Stimulated activated CD4-positive, alpha-beta T cell treated with anti-CD3 and anti-CD28 coated beads, Interleukin-1b, Interleukin-23, amount 100 ng/mL, for 24 hours (primary cell): ENCODE results near the gene GALNT7.
"Not testable (repeated sequence)": the region's sequence is repeated elsewhere in the genome, so short reads cannot be mapped to it uniquely, and the experiment has no call there.

Source experiments
- DNase-seq, 4 experiments: peaks; one replicate each; pipeline ENCODE4 v3.0.0-alpha.2; 2020; ENCODE audit warnings: low read depth in 4 of 4, low spot score in 1 of 4

The GALNT7 gene, protein sequence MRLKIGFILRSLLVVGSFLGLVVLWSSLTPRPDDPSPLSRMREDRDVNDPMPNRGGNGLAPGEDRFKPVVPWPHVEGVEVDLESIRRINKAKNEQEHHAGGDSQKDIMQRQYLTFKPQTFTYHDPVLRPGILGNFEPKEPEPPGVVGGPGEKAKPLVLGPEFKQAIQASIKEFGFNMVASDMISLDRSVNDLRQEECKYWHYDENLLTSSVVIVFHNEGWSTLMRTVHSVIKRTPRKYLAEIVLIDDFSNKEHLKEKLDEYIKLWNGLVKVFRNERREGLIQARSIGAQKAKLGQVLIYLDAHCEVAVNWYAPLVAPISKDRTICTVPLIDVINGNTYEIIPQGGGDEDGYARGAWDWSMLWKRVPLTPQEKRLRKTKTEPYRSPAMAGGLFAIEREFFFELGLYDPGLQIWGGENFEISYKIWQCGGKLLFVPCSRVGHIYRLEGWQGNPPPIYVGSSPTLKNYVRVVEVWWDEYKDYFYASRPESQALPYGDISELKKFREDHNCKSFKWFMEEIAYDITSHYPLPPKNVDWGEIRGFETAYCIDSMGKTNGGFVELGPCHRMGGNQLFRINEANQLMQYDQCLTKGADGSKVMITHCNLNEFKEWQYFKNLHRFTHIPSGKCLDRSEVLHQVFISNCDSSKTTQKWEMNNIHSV

GRCh38 chr4:173168396-173169177 is at the start of gene GALNT7:
TSS of gene GALNT7 (plus strand) at chr4:173168811. CDS start at chr4:173168836, 25 bp downstream.
- DNase-seq = peak; percentile 15 to 44 (median 36)

GRCh38 chr4:173118819-173119218 is 49.8 kb upstream of the GALNT7 start:
- DNase-seq = not testable (repeated sequence)

GRCh38 chr4:173119818-173120217 is 48.8 kb upstream of the GALNT7 start:
- no peak for DNase-seq

- no peak for DNase-seq
Observed at GRCh38 chr4:173121076-173121561, 47.5 kb upstream of the GALNT7 start.

- no peak for DNase-seq
Observed at GRCh38 chr4:173124209-173124865, 44.3 kb upstream of the GALNT7 start.

GRCh38 chr4:173125216-173125812 is 43.3 kb upstream of the GALNT7 start:
- DNase-seq = no peak

- no peak for DNase-seq
Observed at GRCh38 chr4:173128199-173128890, 40.3 kb upstream of the GALNT7 start.

- DNase-seq = no peak
Observed at GRCh38 chr4:173130687-173131086, 37.9 kb upstream of the GALNT7 start.

DNA sequence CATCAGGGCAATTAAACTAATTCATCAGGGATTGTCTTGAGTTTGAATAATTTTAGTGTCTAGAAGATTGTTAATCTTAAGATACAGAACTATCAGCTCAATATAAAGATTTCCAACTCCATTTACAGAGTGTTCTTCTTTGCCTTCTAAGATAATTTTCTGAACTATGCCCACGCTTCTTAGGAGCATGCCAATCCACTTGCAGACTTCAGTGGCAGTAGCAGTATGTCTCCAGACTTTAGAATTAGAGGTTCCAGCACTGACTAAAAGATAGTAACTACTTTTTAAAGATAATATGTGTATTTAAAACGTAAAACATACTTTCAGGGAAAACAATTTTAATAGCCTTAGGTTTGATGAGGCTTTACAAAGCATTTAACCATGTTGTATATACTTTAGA is 34.2 kb upstream of the GALNT7 start:
- no peak for DNase-seq

GRCh38 chr4:173135241-173135847 is 33.3 kb upstream of the GALNT7 start:
- no peak for DNase-seq

DNA sequence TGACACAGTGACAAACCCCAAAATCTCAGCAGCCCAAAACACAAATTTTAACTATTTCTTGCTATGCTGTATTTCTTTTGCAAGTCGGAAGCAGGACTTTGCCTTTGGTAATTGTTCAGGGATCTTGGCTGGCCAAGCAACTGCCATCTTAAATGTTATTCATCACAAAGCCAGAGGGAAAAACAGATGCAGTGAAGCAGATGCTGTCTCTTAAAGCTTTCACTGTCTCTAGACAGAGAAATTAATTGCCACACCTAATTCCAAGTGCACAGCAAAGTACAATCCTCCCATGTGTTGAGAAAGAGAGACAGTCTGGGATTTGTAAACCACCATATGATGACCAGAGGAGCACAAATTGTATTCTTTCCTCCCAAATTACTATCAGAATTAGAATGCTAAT is 30.0 kb upstream of the GALNT7 start:
- DNase-seq = no peak

DNA sequence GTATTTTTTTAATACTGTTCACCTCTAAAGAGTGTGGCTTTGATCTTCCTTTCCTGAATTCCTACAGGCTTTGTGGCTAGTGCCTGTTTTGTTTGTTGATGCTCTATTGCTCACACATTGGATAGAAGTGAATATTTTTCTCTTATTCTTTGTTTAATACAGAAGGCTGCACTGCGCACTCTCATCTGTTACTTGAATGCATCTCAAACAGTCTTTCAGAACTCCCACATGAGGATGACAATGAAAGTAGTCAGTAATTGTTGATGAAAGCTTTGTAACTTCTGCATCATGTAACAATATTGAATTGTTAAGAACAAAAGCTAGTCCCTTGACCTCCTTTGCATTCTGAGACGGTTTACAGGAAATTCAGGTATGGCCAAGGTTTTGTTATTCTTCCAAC is 29.1 kb upstream of the GALNT7 start:
- DNase-seq = no peak

- no peak for DNase-seq
Observed at GRCh38 chr4:173145131-173145530, 23.5 kb upstream of the GALNT7 start.

DNA sequence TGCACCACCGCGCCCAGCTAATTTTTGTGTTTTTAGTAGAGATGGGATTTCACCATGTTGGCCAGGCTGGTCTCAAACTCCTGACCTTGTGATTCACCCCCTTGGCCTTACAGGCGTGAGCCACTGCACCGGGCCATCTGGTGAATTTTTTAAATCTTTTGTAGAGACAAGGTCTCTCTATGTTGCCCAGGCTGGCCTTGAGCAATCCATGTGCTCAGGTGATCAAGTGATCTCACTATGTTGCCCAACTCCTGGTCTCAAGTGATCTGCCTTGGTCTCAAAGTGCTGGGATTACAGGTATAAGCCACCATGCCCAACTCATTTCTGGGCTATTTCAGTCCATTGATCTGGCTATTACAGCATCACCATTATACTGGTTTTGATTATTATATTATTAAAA is 22.2 kb upstream of the GALNT7 start:
- DNase-seq = no peak

DNA sequence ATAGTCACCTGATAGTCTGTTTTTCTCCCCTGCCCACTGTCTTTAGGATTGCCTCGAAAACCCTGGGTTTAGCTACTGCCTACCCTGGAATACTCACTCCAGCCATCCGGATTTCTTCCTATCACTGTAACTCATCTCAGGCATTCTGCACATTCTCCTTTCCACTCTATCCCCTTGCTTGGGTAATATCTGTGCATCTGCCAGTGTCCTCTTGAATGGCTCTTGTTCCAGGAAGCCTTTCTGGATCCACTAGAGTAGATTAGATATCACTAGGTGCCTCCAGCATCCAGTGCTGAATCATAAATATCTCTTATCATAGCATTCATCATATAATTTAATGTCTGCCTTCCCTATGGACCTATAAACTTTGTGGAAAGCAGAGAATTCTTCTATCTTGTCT is 17.1 kb upstream of the GALNT7 start:
- no peak for DNase-seq

DNA sequence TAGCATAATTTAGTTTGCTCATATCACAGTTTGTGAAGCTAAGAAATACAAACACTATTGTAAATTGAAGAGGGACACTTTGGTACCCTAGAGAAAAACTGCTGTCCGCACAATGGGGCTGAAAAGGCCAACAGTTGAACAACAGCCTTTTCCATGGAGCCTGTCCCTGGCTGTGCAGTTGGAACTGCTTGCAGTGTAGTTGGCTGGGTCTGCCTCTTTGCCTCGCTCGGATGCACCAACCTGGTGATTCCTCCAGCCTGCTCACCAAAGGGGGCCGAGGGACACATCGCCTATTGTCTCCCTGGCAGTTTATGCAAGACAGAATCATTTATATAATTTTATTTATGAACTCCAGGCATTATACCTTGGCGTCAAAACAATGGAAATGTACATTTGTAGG is 16.5 kb upstream of the GALNT7 start:
- no peak for DNase-seq

- no peak for DNase-seq
Observed at GRCh38 chr4:173153445-173153844, 15.2 kb upstream of the GALNT7 start.

- DNase-seq = no peak
Observed at GRCh38 chr4:173159791-173160190, 8.8 kb upstream of the GALNT7 start.

DNA sequence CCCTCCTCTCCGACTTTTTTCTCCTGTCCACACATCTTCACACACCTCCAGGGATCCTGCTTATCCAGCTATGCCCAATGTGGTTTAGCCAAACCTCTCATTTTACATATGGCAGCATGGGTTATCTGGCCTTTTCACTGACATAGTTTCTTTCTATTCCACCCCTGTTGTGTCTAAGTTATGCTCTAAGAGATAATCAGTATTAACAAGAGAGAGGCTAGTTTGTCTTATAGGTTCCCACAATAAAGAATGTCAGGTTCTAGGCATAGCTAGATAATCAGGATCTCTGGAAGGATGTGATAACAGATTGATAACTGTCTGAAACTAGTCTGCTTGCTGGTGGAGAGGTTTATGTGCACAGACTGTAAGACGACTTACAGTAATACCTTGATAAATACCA is 7.7 kb upstream of the GALNT7 start:
- DNase-seq = no peak

DNA sequence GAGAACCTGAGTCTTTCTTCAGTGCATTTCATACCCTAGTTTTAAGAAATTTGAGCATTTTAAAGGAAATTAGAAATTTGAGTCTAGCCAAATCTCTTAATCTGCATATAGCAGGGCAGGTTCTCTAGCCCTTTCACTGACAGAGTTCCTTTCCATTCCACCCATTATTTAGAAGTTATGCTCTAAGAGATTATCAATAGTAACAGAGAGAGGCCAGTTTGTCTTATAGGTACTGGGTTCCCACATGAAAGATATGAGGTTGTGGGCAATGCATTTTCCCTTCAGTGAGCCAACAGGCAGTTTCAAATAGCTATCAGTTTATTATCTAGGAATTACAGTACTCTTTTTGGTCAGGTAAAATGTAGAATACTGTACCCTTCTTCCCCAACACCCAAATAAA is 7.3 kb upstream of the GALNT7 start:
- DNase-seq = no peak
